Astrocyte (in vitro differentiated cells and primary cell): ENCODE data around the gene CDC16. TPM values are rescaled to one million over a fixed set of nuclear protein-coding genes. Genes with fewer than 3 reads are reported as not detected.

ENCODE experiments used
- DNase-seq: peaks from one replicate; pipeline ENCODE4 v3.0.0-alpha.2; 2010; ENCODE audit warnings: low read depth
- FAIRE-seq: peaks from 2 replicates; lab custom pipeline; 2011; peaks lifted over from hg19 to GRCh38; lab: Jason Lieb, UNC
- H2AFZ ChIP-seq: 2 replicates; pipeline ENCODE4 v1.6.0; 2012; ENCODE audit warnings: low read depth, low read length, inconsistent platforms
- H3K27ac ChIP-seq: 2 replicates; pipeline ENCODE4 v1.5.1; 2011; ENCODE audit warnings: low read depth, low read length, inconsistent platforms
- H3K27me3 ChIP-seq: 2 replicates; pipeline ENCODE4 v1.6.0; 2011; ENCODE audit warnings: low read length, inconsistent platforms; ENCODE audit not compliant: insufficient read depth
- H3K36me3 ChIP-seq: 2 replicates; pipeline ENCODE4 v1.5.1; 2011; ENCODE audit warnings: low read length, inconsistent platforms; ENCODE audit not compliant: insufficient read depth
- H3K4me1 ChIP-seq: 2 replicates; pipeline ENCODE4 v1.5.1; 2011; ENCODE audit warnings: low read length, inconsistent platforms; ENCODE audit not compliant: insufficient read depth
- H3K4me2 ChIP-seq: 2 replicates; pipeline ENCODE4 v1.6.0; 2012; ENCODE audit warnings: low read length, inconsistent platforms
- H3K4me3 ChIP-seq: 2 replicates; pipeline ENCODE4 v1.5.1; 2011; ENCODE audit warnings: low read depth, mild to moderate bottlenecking, low read length, inconsistent platforms; ENCODE audit not compliant: insufficient read depth
- H3K79me2 ChIP-seq: 2 replicates; pipeline ENCODE4 v1.6.0; 2012; ENCODE audit warnings: mild to moderate bottlenecking, low read length, inconsistent platforms; ENCODE audit not compliant: insufficient read depth
- H3K9ac ChIP-seq: 2 replicates; pipeline ENCODE4 v1.6.0; 2012; ENCODE audit warnings: mild to moderate bottlenecking, low read length, inconsistent platforms
- H3K9me3 ChIP-seq: 2 replicates; pipeline ENCODE4 v1.5.1; 2012; ENCODE audit warnings: low read depth, mild to moderate bottlenecking, low read length, inconsistent platforms; ENCODE audit not compliant: insufficient read depth
- H4K20me1 ChIP-seq: 2 replicates; pipeline ENCODE4 v1.6.0; 2012; ENCODE audit warnings: low read length, inconsistent platforms; ENCODE audit not compliant: insufficient read depth
- H3K27ac Mint-ChIP-seq: one replicate; pipeline ENCODE4 v1.8.0; 2021; ENCODE audit warnings: mild to moderate bottlenecking, mixed read lengths; ENCODE audit not compliant: unreplicated experiment
- H3K27me3 Mint-ChIP-seq: one replicate; pipeline ENCODE4 v1.8.0; 2021; ENCODE audit warnings: low read depth, mixed read lengths; ENCODE audit not compliant: unreplicated experiment
- H3K36me3 Mint-ChIP-seq: one replicate; pipeline ENCODE4 v1.8.0; 2021; ENCODE audit warnings: low read depth, mixed read lengths; ENCODE audit not compliant: unreplicated experiment
- H3K4me1 Mint-ChIP-seq: one replicate; pipeline ENCODE4 v1.8.0; 2021; ENCODE audit warnings: low read depth, mixed read lengths; ENCODE audit not compliant: unreplicated experiment
- H3K4me3 Mint-ChIP-seq: one replicate; pipeline ENCODE4 v1.8.0; 2021; ENCODE audit warnings: mild to moderate bottlenecking, moderate library complexity, mixed read lengths; ENCODE audit not compliant: unreplicated experiment
- H3K9me3 Mint-ChIP-seq: one replicate; pipeline ENCODE4 v1.8.0; 2021; ENCODE audit warnings: mild to moderate bottlenecking, mixed read lengths; ENCODE audit not compliant: unreplicated experiment
- EZH2 ChIP-seq: IDR thresholded peaks from 2 replicates; pipeline ENCODE4 v1.6.1; 2012; ENCODE audit warnings: mild to moderate bottlenecking, low read length, inconsistent platforms; ENCODE audit not compliant: insufficient read depth
- total RNA-seq: library from RNA; stranded (reverse); gene quantifications from 2 replicates; pipeline ENCODE4 v1.2.1, GENCODE V29; 2021
- TF ChIP-seq, protein P1 (sequence below): IDR thresholded peaks from 2 replicates; pipeline ENCODE4 v1.5.1; 2011; ENCODE audit warnings: low read depth, mild to moderate bottlenecking, inconsistent platforms, low read length, moderate library complexity; ENCODE audit not compliant: insufficient read depth

Gene CDC16
- total RNA-seq, 1 donor from 2014 or later: 77.0 TPM

DNA sequence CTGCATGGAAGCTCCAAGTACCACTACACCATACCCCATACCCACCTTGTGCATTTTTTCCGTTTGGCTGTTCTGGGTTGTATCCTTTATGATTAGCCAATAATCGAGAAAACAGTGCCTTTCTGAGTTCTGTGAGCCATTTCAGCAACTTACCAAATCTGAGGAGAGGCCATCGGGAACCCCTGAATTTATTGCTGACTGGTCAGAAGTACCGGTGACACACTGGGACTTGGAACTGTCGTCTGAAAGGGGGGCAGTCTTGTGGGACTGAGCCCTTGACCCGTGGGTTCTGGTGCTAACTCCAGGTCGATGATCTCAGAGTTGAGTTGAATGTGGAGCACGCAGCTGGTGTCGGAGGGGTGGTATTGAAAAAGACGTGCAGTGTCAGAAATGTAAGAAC is 61.8 kb downstream of the CDC16 start:
- Histone ChIP-seq H3K9me3 (no peaks in the 10 kb centered on the region), H3K36me3 (peaks cover 26% of the 10 kb centered on the region), H3K4me1 (peaks cover 2% of the 10 kb centered on the region), H2AFZ (no peak overlapping the region), H3K27ac (no peak overlapping the region), H3K9ac (no peak overlapping the region), H3K79me2 (peaks cover 24% of the 10 kb centered on the region), H3K4me2 (no peak overlapping the region), H3K27me3 (no peaks in the 10 kb centered on the region), H4K20me1 (peaks cover 22% of the 10 kb centered on the region), H3K4me3 (no peak overlapping the region)
- no peaks in the 10 kb centered on the region for H3K27me3 Mint-ChIP-seq
- H3K9me3 Mint-ChIP-seq: no peaks in the 10 kb centered on the region
- H3K27ac Mint-ChIP-seq: no peak overlapping the region
- DNase-seq: no peak
- no peak overlapping the region for H3K4me3 Mint-ChIP-seq
- peaks cover 14% of the 10 kb centered on the region for H3K36me3 Mint-ChIP-seq
- no peak for FAIRE-seq
- TF ChIP-seq, protein P1, sequence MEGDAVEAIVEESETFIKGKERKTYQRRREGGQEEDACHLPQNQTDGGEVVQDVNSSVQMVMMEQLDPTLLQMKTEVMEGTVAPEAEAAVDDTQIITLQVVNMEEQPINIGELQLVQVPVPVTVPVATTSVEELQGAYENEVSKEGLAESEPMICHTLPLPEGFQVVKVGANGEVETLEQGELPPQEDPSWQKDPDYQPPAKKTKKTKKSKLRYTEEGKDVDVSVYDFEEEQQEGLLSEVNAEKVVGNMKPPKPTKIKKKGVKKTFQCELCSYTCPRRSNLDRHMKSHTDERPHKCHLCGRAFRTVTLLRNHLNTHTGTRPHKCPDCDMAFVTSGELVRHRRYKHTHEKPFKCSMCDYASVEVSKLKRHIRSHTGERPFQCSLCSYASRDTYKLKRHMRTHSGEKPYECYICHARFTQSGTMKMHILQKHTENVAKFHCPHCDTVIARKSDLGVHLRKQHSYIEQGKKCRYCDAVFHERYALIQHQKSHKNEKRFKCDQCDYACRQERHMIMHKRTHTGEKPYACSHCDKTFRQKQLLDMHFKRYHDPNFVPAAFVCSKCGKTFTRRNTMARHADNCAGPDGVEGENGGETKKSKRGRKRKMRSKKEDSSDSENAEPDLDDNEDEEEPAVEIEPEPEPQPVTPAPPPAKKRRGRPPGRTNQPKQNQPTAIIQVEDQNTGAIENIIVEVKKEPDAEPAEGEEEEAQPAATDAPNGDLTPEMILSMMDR: no peak
- no peak for TF ChIP-seq EZH2
- no peaks in the 10 kb centered on the region for H3K4me1 Mint-ChIP-seq

DNA sequence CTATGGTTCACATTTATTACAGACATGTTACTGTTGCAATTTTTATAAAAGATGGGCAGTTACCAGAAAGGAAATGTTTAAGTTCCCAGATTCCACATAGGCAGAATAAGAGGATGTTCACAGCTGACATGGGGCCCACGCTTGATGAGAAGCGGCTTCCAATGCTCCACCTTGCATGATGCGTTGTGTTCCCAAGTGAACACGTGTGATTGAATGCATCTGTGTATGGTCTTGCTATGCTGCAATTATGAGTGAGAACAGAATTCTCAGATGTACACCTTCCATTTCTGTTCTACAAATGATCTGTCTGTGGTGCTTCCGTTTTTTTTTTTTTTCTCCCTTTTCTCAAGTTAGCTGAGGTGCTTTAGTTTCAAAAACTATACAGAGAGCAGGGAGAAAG is 62.2 kb downstream of the CDC16 start:
- DNase-seq: no peak
- Mint-ChIP-seq H3K4me1 (no peaks in the 10 kb centered on the region), H3K36me3 (peaks cover 14% of the 10 kb centered on the region), H3K27me3 (no peaks in the 10 kb centered on the region), H3K27ac (no peak overlapping the region), H3K4me3 (no peak overlapping the region), H3K9me3 (no peaks in the 10 kb centered on the region)
- no peak overlapping the region for H2AFZ ChIP-seq
- H3K9ac ChIP-seq: no peak overlapping the region
- H3K4me1 ChIP-seq: peaks cover 2% of the 10 kb centered on the region
- H4K20me1 ChIP-seq: peaks cover 22% of the 10 kb centered on the region
- no peak for FAIRE-seq
- H3K4me3 ChIP-seq: no peak overlapping the region
- no peaks in the 10 kb centered on the region for H3K9me3 ChIP-seq
- no peak overlapping the region for H3K4me2 ChIP-seq
- peaks cover 25% of the 10 kb centered on the region for H3K36me3 ChIP-seq
- no peak overlapping the region for H3K27ac ChIP-seq
- peaks cover 24% of the 10 kb centered on the region for H3K79me2 ChIP-seq
- no peaks in the 10 kb centered on the region for H3K27me3 ChIP-seq
- no peak for TF ChIP-seq EZH2
- TF ChIP-seq, protein P1: no peak

DNA sequence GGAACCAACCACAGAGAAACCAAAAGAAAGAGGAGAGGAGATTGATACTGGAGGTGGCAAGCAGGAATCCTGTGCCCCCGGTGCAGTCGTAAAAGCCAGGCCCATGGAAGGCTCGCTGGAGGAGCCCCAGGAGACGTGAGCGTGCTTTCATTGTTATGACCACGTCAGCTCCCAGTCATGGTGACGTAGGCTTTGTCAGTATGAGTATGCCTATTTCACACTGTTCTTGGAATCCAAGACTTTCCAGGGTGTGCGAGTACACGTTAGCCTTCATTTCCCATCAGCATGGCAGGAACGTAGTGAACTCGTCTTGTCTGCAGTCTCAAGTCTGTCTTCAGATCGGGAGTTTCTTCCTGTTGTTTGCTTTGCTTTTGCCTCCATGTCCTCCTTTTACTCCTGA is 64.2 kb downstream of the CDC16 start:
- H2AFZ ChIP-seq: peak overlapping the region; percentile 45
- peaks cover 31% of the 10 kb centered on the region for H3K36me3 ChIP-seq
- TF ChIP-seq EZH2: no peak
- TF ChIP-seq, protein P1: no peak
- H3K4me1 Mint-ChIP-seq: no peaks in the 10 kb centered on the region
- no peaks in the 10 kb centered on the region for H3K27me3 Mint-ChIP-seq
- peaks cover 18% of the 10 kb centered on the region for H4K20me1 ChIP-seq
- peaks cover 16% of the 10 kb centered on the region for H3K36me3 Mint-ChIP-seq
- no peak overlapping the region for H3K4me3 ChIP-seq
- no peaks in the 10 kb centered on the region for H3K9me3 Mint-ChIP-seq
- peak overlapping the region; percentile 38 for H3K4me2 ChIP-seq
- no peak for FAIRE-seq
- peaks cover 2% of the 10 kb centered on the region for H3K4me1 ChIP-seq
- H3K27ac ChIP-seq: peak overlapping the region; percentile 64
- H3K4me3 Mint-ChIP-seq: no peak overlapping the region
- peaks cover 20% of the 10 kb centered on the region for H3K79me2 ChIP-seq
- no peaks in the 10 kb centered on the region for H3K9me3 ChIP-seq
- no peak overlapping the region for H3K27ac Mint-ChIP-seq
- peak; percentile 53 for DNase-seq
- H3K27me3 ChIP-seq: no peaks in the 10 kb centered on the region
- H3K9ac ChIP-seq: peak overlapping the region; percentile 26
